GM21619 (cell line): ENCODE data around the gene IMPDH2.
A peak's percentile ranks its signal among the peaks of the same experiment; 100 is the strongest.

Experiments
- ATAC-seq: cut with Tn5 transposase; IDR thresholded peaks from one replicate; pipeline ENCODE4 v1.9.1; 2021; ENCODE audit not compliant: unreplicated experiment

IMPDH2 gene

GRCh38 chr3:49007068-49007770 lies 22.0 kb downstream of the IMPDH2 start, which contains the start of gene WDR6:
WDR6 (plus strand) TSS chr3:49007391; CDS start chr3:49007432, 41 bp downstream.
- ATAC-seq, result peak; percentile 76

- peak; percentile 6 for ATAC-seq
Observed at GRCh38 chr3:49006408-49007067, 22.7 kb downstream of the IMPDH2 start.

GRCh38 chr3:49005998-49006397 lies 23.2 kb downstream of the IMPDH2 start:
- ATAC-seq, result no peak

- ATAC-seq, result no peak
Observed at GRCh38 chr3:49005303-49005680, 23.9 kb downstream of the IMPDH2 start.

GRCh38 chr3:49004352-49005302 lies 24.6 kb downstream of the IMPDH2 start:
- ATAC-seq, result no peak

- no peak for ATAC-seq
Observed at GRCh38 chr3:49001155-49001554, 28.0 kb downstream of the IMPDH2 start.

- no peak for ATAC-seq
Observed at GRCh38 chr3:48999085-48999858, 29.9 kb downstream of the IMPDH2 start.

- ATAC-seq, result no peak
Observed at GRCh38 chr3:48997714-48998637, 31.2 kb downstream of the IMPDH2 start.

GRCh38 chr3:48997102-48997635 lies 32.0 kb downstream of the IMPDH2 start:
- no peak for ATAC-seq

GRCh38 chr3:48996640-48997039 lies 32.6 kb downstream of the IMPDH2 start:
- no peak for ATAC-seq

- ATAC-seq, result no peak
Observed at GRCh38 chr3:48993834-48994233, 35.4 kb downstream of the IMPDH2 start.

GRCh38 chr3:48991851-48992545 lies 37.2 kb downstream of the IMPDH2 start:
- ATAC-seq, result no peak

GRCh38 chr3:48990636-48991469 lies 38.3 kb downstream of the IMPDH2 start:
- ATAC-seq, result peak; percentile 14

GRCh38 chr3:48989796-48990635 lies 39.2 kb downstream of the IMPDH2 start, which contains the start of gene P4HTM:
P4HTM (plus strand) TSS chr3:48990241; CDS start chr3:48990257, 16 bp downstream.
- peak; percentile 53 for ATAC-seq

- ATAC-seq, result no peak
Observed at GRCh38 chr3:48989126-48989795, 39.9 kb downstream of the IMPDH2 start.

GRCh38 chr3:48985831-48986376 lies 43.3 kb downstream of the IMPDH2 start:
- ATAC-seq, result no peak
